Calu3 (cell line): Measurements from ENCODE around the gene TUBA4B. TPM values are rescaled to one million over a fixed set of nuclear protein-coding genes. Genes with fewer than 3 reads are reported as not detected.
A peak's percentile ranks its signal among the peaks of the same experiment; 100 is the strongest.

ENCODE experiments used
- BruUV-seq: library from RNA; stranded (reverse); fragments of 400-500 nt; replicated peaks from 2 replicates; lab custom pipeline; 2021; lab: Mats Ljungman, UMichigan
- CTCF ChIA-PET: fragments of 300-600 bp; sonication (Branson Sonifier 250); formaldehyde crosslinking; loops from one replicate; lab custom pipeline; 2022; ENCODE audit warnings: antibody characterized with exemption; lab: Charles Lee
- DNase-seq: peaks from one replicate; pipeline ENCODE4 v3.0.0; 2022
- H3K27ac Mint-ChIP-seq: one replicate; pipeline ENCODE4 v1.8.0; 2022; ENCODE audit warnings: mixed read lengths; ENCODE audit not compliant: unreplicated experiment
- H3K27me3 Mint-ChIP-seq: one replicate; pipeline ENCODE4 v1.8.0; 2022; ENCODE audit warnings: mixed read lengths; ENCODE audit not compliant: unreplicated experiment
- H3K36me3 Mint-ChIP-seq: one replicate; pipeline ENCODE4 v1.8.0; 2022; ENCODE audit warnings: mild to moderate bottlenecking, moderate library complexity, mixed read lengths; ENCODE audit not compliant: insufficient read depth, unreplicated experiment
- H3K4me1 Mint-ChIP-seq: one replicate; pipeline ENCODE4 v1.8.0; 2022; ENCODE audit warnings: mild to moderate bottlenecking, low read depth, mixed read lengths; ENCODE audit not compliant: unreplicated experiment
- H3K4me3 Mint-ChIP-seq: one replicate; pipeline ENCODE4 v1.8.0; 2022; ENCODE audit warnings: mild to moderate bottlenecking, low read depth, moderate library complexity, mixed read lengths; ENCODE audit not compliant: unreplicated experiment
- H3K9me3 Mint-ChIP-seq: one replicate; pipeline ENCODE4 v1.8.0; 2022; ENCODE audit warnings: low read depth, mixed read lengths; ENCODE audit not compliant: unreplicated experiment
- CTCF ChIP-seq: fragments of 200-600 bp; IDR thresholded peaks from one replicate; pipeline ENCODE4 v1.8.0; 2022; ENCODE audit warnings: antibody characterized with exemption; ENCODE audit not compliant: unreplicated experiment
- intact Hi-C: fragments of 100-400 bp; cut with micrococcal nuclease; formaldehyde crosslinking; loops from one replicate; pipeline ENCODE4 v1.10.0; 2022; ENCODE audit not compliant: unreplicated experiment
- total RNA-seq: library from RNA; stranded (reverse); gene quantifications from 2 replicates; pipeline ENCODE4 v1.2.3, GENCODE V29; 2022

Gene TUBA4B
- total RNA-seq, 1 experiment from 2014 or later = not detected

GRCh38 chr2:219278655-219279150 lies 25.7 kb downstream of the TUBA4B start:
- TSS peak; percentile 93 for BruUV-seq
- intact Hi-C loops = loop anchor here (1.0 to 5.0 kb wide), 2 partner anchors 29 to 61 kb away; partner anchors contain the start of gene ABCB6
- Mint-ChIP-seq H3K27me3 (no peaks in the 10 kb centered on the region), H3K4me1 (peaks cover 54% of the 10 kb centered on the region), H3K27ac (peak overlapping the region; percentile 83), H3K9me3 (no peaks in the 10 kb centered on the region), H3K36me3 (peaks cover 39% of the 10 kb centered on the region), H3K4me3 (peak overlapping the region; percentile 87)
- CTCF ChIA-PET = interaction anchor here (0.6 to 4.0 kb wide), 11 partner anchors 9 to 102 kb away, joined by 3 to 41 read pairs (median 3); partner anchors contain the start of genes ANKZF1, ATG9A, CNPPD1 and GLB1L
- DNase-seq = no peak
- TF ChIP-seq CTCF = no peak

- H3K4me3 Mint-ChIP-seq = peak within 1 kb of the TSS; percentile 87
- no peaks in the 10 kb centered on the region for H3K27me3 Mint-ChIP-seq
Measured at GRCh38 chr2:219279151-219279915, 26.3 kb downstream of the TUBA4B start, which contains the start of gene DNAJB2. Gene DNAJB2 (plus strand): TSS chr2:219279366. CDS start chr2:219279834, 468 bp downstream.

GRCh38 chr2:219279916-219280516 lies 27.0 kb downstream of the TUBA4B start:
- Mint-ChIP-seq H3K4me3 (peak overlapping the region; percentile 87), H3K27ac (peak overlapping the region; percentile 83), H3K36me3 (peaks cover 27% of the 10 kb centered on the region), H3K4me1 (peaks cover 41% of the 10 kb centered on the region), H3K27me3 (no peaks in the 10 kb centered on the region), H3K9me3 (no peaks in the 10 kb centered on the region)
- intact Hi-C loops = loop anchor here (1.0 to 5.0 kb wide), 2 partner anchors 31 to 63 kb away; partner anchors contain the start of gene ABCB6
- CTCF ChIA-PET = interaction anchor here (2.4 to 4.0 kb wide), 2 partner anchors 15 to 31 kb away, joined by 16 to 41 read pairs; no protein-coding TSS in a partner anchor
- TF ChIP-seq CTCF = peak; percentile 2
- no peak for DNase-seq
- BruUV-seq = no TSS peak

More at GRCh38 chr2:219279151-219279915, 26.3 kb downstream of the TUBA4B start, which contains the start of gene DNAJB2:
- peak within 1 kb of the TSS; percentile 83 for H3K27ac Mint-ChIP-seq
- H3K9me3 Mint-ChIP-seq = no peaks in the 10 kb centered on the region
- intact Hi-C loops = loop anchor here (1.0 to 5.0 kb wide), 2 partner anchors 30 to 62 kb away; partner anchors contain the start of gene ABCB6
- BruUV-seq = no TSS peak
- peaks cover 32% of the 10 kb centered on the region for H3K36me3 Mint-ChIP-seq
- peaks cover 48% of the 10 kb centered on the region for H3K4me1 Mint-ChIP-seq
- DNase-seq = peak; percentile 99
- no peak for TF ChIP-seq CTCF
- CTCF ChIA-PET = interaction anchor here (0.6 to 4.0 kb wide), 10 partner anchors 8 to 103 kb away, joined by 3 to 41 read pairs (median 4); partner anchors contain the start of genes ANKZF1, ATG9A, CNPPD1 and TUBA4A

GRCh38 chr2:219280651-219281050 lies 27.6 kb downstream of the TUBA4B start:
- CTCF ChIA-PET = interaction anchor here (1.0 kb wide), 1 partner anchor 14 kb away, joined by 3 read pairs; no protein-coding TSS in a partner anchor
- DNase-seq = no peak
- no peaks in the 10 kb centered on the region for H3K9me3 Mint-ChIP-seq
- TSS peak; percentile 50 for BruUV-seq
- H3K4me1 Mint-ChIP-seq = peaks cover 39% of the 10 kb centered on the region
- TF ChIP-seq CTCF = no peak
- H3K4me3 Mint-ChIP-seq = peak overlapping the region; percentile 87
- H3K36me3 Mint-ChIP-seq = peaks cover 30% of the 10 kb centered on the region
- no peaks in the 10 kb centered on the region for H3K27me3 Mint-ChIP-seq
- H3K27ac Mint-ChIP-seq = no peak overlapping the region
- intact Hi-C loops = no loop called here
